ENCODE results near the gene MGMT.

DNA sequence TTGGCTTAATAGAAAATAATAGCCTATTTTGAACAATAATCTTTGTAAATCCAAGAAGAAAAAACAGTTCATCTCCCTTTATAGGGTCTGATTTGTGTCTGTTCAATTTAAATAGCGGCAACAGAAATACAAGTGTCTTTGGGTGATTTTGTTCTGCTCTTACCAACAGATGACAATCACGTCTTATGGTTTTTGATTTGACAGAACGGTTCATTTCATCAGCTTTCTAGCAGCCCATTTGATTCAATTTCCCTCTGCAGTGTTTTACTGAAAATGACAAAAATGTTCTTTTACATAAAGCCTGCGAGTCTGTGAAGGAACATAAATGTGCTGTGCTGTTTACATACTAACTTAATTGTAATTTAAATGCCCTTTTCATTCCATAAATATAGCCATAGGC is 180.5 kb downstream of the MGMT start:
- TF ChIP-seq, protein P1, sequence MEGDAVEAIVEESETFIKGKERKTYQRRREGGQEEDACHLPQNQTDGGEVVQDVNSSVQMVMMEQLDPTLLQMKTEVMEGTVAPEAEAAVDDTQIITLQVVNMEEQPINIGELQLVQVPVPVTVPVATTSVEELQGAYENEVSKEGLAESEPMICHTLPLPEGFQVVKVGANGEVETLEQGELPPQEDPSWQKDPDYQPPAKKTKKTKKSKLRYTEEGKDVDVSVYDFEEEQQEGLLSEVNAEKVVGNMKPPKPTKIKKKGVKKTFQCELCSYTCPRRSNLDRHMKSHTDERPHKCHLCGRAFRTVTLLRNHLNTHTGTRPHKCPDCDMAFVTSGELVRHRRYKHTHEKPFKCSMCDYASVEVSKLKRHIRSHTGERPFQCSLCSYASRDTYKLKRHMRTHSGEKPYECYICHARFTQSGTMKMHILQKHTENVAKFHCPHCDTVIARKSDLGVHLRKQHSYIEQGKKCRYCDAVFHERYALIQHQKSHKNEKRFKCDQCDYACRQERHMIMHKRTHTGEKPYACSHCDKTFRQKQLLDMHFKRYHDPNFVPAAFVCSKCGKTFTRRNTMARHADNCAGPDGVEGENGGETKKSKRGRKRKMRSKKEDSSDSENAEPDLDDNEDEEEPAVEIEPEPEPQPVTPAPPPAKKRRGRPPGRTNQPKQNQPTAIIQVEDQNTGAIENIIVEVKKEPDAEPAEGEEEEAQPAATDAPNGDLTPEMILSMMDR (IDR thresholded peaks at IDR 0.05): no peak
- TF ChIP-seq POLR2A (IDR thresholded peaks at IDR 0.05): no peak
